GM21619 (cell line): ENCODE results near the gene DRD2.
"Not testable (repeated sequence)": the region's sequence is repeated elsewhere in the genome, so short reads cannot be mapped to it uniquely, and the experiment has no call there.

Experiments
- ATAC-seq: cut with Tn5 transposase; IDR thresholded peaks from one replicate; pipeline ENCODE4 v1.9.1; 2021; ENCODE audit not compliant: unreplicated experiment

Gene DRD2

DNA sequence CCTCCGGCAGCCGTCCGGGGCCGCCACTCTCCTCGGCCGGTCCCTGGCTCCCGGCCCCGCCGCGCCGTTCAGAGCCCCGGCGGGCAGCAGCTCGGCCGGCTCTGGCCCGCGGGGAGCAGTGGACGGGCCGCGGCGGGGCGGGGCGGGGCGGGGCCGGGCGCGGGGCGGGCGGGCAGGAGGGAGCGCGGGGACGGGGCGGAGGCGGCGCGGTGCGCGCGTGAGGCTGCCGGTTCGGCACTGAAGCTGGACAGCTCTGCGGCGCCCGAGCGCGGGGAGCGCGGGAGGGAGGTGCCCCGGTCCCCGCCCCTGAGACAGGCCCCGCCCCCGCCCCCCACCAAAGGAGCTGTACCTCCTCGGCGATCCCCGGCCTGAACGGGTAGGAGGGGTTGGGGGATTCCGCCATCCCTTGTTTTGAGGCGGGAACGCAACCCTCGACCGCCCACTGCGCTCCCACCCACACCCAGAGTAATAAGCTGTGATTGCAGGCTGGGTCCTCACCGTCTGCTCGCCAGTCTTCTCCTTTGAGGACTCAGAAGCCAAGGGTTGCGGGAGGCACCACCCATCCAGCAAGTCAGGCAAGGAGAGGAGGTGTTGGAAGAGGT, at the start of gene DRD2:
DRD2 (minus strand) TSS at position 239 of the 602 bp plus-strand sequence. CDS start 50,747 bp downstream, outside the sequence.
- ATAC-seq, result no peak

DNA sequence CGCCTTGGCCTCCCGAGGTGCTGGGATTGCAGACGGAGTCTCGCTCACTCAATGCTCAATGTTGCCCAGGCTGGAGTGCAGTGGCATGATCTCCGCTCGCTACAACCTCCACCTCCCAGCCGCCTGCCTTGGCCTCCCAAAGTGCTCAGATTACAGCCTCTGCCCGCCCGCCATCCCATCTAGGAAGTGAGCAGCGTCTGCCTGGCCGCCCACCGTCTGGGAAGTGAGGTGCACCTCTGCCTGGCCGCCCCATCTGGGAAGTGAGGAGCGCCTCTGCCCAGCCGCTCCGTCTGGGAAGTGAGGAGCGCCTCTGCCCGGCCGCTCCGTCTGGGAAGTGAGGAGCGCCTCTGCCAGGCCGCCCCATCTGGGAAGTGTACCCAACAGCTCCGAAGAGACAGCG, 48.7 kb upstream of the DRD2 start:
- ATAC-seq, result not testable (repeated sequence)

- ATAC-seq, result no peak
These were observed 46.7 kb upstream of the DRD2 start for GRCh38 chr11:113521737-113522517.

DNA sequence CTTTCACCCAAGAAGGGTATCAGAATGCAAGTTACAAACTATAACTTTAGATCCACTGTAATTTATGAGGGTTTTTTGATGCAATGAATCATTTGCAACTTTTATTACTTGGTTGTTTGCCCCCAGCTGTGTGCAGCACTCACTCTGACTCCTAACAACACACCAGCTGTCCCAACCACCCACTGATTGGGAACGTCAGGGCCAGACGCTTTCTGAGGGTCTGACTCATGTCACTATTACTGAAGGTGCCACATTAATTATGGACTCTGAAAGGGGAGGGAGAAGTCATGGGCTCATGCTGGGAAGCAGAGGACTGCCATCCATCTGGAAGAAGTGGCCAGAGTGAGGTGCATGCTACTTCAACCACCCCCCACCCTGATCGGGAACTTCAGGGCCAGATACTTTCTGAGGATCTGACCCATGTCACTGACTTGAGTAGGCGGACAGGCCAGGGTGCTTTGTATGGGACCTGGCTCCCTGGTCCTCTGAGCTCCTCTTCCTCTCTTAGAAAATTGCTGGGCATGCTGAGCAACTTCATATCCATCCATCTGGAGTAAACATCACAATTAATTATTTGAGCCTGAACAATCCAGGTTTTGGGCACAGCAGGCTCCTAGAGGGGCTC, 44.9 kb upstream of the DRD2 start:
- ATAC-seq, result no peak

- ATAC-seq, result no peak
These were observed 43.7 kb upstream of the DRD2 start for GRCh38 chr11:113518716-113519495.

DNA sequence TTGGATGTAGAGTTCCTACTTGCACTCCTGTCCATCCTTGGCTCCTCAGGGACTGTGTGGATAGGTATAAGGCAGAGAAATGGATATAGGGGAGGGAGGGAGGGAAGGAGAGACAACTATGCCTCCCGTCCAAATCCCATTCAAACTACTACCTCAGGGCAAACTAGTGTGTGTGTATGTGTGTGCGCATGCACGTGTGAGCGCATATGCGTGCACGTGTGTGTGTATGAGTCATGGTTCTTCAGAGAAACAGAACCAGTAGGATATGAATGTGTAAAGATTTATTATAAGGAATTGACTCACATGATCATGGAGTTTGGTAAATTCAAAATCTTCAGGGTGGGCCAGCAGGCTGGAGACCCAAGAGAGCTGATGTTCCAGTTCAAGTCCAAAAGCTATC, 42.2 kb upstream of the DRD2 start:
- ATAC-seq, result no peak

DNA sequence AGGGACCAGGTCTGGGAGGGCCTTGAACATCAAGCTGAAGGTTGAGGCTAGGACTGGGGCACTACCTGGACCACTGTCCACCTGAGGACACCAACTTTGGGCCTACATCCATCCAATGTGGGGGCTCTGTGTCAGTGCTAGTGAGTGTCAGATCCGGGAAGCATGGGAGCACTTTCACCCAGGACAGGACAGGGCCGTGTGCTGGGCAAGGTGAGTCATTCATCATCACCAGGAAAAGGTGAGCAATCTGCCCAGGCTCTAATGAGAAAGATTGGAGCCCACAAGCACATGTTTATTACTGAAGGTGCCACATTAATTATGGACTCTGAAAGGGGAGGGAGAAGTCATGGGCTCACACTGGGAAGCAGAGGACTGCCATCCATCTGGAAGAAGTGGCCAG, 39.7 kb upstream of the DRD2 start:
- ATAC-seq, result no peak

DNA sequence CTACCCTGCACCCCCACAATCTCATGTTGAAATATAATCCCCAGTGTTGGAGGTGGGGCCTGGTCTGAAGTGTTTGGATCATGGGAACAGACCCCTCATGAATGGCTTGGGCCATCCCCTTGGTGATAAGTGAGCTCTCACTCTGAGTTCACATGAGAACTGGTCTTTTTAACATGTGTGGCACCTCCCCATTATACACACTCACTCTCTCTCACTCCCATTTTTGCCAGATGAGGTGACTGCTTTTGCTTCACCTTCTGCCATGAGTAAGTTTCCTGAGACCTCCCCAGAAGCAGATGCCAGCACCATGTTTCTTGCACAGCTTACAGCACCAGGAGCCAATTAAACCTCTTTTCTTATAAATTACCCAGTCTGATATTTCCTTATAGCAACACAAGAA, 32.1 kb upstream of the DRD2 start:
- ATAC-seq, result no peak

DNA sequence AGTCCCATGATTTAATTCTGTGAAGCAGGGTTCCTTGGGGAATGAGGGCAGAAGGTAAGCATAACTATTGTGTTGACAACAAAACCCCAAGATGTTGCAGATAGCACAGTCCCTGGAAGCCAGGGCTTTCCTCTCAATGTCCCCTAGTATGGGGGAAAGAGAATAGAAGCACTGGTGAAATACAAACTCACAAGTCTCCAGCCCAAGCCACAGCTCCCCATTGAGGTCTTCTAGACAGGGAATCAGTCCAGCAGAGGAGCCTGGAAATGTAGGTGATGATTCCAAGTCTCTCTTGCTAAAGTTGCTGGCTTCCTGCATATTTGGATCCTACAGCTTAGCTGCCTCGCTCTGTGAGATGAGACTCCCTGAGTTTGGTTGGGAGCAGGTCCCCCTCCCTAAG, 31.7 kb upstream of the DRD2 start:
- ATAC-seq, result no peak

GRCh38 chr11:113506461-113506860, 31.3 kb upstream of the DRD2 start:
- ATAC-seq, result no peak

- ATAC-seq, result no peak
These were observed 30.6 kb upstream of the DRD2 start for GRCh38 chr11:113505541-113506375.

DNA sequence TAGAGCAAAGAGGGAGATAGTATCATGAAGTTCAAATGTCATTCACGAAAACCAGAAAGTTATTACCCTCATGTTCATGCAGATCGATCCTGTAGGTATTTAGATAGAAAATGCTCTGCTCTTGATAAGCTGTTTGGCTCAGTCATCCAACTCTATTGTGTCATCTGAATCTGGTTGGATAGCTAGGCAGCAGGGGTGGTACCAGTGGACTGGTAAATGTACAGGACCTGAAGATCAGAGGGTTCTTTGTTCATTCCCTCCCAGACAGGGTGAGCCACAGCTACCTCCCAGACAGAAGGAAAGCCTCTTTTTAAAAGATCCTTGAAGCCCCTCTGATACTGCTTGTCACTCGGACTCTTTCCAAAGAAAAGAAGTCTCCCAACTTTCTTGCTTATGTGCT, 29.8 kb upstream of the DRD2 start:
- no peak for ATAC-seq

DNA sequence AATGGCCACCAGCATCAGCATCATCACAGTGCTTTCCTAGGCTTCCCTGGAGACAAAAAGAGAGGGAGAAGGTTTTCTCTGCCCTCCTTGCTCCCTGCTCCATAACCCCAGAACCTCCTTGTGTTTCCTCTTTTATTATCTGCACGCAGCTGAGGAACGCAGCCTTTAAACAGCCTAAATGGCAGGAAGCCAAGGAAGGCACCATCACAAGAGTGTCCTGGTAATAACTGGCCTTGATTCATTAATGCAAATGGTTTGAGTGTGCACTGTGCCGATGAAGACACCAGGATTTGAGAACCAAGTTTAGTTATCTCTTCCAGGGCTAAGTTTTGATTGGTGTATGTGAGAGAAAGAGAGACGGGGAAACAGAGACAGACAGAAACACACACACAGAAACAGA, 29.4 kb upstream of the DRD2 start:
- ATAC-seq, result no peak

DNA sequence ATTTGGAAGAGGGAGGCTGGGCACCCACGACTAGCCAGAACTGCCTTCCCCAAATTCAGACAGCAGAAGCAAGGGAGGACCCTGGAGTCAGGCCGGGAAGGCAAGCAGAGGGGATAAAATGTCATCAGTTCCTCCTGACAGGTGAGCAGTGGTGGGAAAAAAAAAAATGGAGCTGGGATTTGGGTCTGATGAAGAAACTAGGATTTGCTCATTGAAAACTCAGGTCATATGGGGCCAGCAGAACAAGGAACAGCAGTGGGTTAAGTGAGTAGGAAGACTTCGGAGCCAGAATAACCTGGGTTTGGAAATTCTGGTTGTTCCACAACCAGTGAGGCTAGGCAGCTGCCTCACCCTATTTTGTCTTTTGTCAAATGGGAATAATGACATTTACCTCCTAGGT, 28.9 kb upstream of the DRD2 start:
- ATAC-seq, result no peak

DNA sequence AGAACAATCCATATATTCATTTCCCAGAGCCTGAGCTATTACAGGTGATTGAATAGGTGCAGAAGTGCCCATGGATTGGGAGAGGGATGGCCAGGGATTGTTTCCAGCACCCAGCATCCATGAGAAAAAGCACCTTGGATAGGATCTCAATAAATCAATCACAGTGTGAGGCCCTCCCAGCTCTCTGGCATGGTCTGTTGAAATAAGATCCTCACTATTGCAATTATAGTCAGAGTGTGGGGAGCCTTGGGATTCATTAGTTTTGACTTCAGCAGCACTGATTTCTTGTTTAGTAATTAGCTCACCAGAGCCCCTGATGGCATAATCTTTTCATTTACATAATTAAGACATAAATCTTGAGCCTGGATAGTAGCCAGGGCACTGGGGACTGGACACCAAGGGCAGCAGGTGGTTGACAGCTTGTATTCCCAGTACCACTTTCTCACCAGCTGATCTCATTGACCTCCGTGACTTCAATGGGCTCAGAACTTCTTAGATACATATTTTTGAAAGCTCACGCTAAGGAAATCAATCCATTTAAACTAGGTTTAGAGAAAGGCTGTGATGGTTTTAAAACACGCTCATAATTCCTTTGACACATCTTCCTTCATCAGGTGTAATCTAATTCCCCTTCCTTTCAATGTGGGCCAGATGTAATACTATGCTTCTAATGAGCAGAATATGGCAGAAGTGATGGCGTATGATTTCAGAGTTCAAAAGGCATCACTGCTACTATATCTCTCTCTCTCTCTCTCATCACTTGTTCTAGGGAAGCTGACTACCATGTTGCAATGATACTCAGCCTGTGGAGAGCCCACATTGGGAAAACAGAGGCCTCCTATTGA, 22.1 kb upstream of the DRD2 start:
- ATAC-seq, result no peak

- no peak for ATAC-seq
These were observed 20.9 kb upstream of the DRD2 start for GRCh38 chr11:113496026-113496651.

DNA sequence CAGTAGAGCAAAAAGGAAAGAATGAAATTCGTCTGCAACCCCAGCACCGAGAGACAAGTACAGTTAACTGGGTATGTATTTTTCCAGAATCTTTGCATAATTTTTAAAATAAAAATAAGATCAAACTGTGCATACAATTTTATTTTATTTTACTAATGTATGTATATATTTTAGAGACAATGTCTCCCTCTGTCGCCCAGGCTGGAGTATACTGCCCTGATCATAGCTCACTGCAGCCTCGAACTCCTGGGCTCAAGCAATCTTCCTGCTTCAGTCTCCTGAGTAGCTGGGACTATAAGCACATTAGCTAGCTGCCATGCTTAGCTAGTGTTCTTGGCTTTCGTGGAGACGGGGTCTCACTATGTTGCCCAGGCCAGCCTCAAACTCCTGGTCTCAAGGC, 18.8 kb upstream of the DRD2 start:
- ATAC-seq, result no peak

- ATAC-seq, result no peak
These were observed 18.0 kb upstream of the DRD2 start for GRCh38 chr11:113493206-113493605.

GRCh38 chr11:113488931-113489351, 13.7 kb upstream of the DRD2 start:
- ATAC-seq, result no peak
